ENCODE results near the gene OLFM4. TPM values are rescaled to one million over a fixed set of nuclear protein-coding genes. Genes with fewer than 3 reads are reported as not detected.

OLFM4 gene
- polyA plus RNA-seq, 2 of the 4 experiments (the other 2 are of a cell fraction): not detected

DNA sequence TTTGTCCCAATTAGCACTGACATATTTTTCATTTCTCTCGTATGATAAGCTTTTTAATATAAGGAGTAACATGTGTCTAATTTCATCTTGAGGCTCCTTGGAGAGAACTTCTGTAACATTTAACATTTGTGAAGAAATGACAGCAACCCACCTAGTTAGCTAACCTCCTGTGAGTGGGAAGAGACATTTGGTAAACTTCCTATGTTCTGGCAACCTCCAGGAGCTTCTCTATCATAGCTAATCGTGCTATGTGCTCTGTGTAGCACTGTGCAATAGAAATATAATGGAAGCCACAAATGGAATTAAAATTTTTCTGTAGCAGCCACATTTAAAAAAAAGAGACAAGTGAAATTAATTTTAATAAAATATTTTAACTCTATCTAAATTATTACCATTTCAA, 5.4 kb upstream of the OLFM4 start:
- no peaks in the 10 kb centered on the region for H3K9me3 ChIP-seq
- ATAC-seq: no peak
- ChIA-PET POLR2A (no interaction called here), CTCF (no interaction called here)
- H3K4me2 ChIP-seq: no peak overlapping the region
- no peak overlapping the region for H3K27ac ChIP-seq
- TF ChIP-seq, protein P1, sequence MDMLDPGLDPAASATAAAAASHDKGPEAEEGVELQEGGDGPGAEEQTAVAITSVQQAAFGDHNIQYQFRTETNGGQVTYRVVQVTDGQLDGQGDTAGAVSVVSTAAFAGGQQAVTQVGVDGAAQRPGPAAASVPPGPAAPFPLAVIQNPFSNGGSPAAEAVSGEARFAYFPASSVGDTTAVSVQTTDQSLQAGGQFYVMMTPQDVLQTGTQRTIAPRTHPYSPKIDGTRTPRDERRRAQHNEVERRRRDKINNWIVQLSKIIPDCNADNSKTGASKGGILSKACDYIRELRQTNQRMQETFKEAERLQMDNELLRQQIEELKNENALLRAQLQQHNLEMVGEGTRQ (IDR thresholded peaks at IDR 0.05): no peak
- TF ChIP-seq EP300 (IDR thresholded peaks at IDR 0.05) (no peak), RNF2 (IDR thresholded peaks at IDR 0.05; ENCODE audit: borderline replicate concordance, low read depth) (no peak), GATA3 (IDR thresholded peaks at IDR 0.05; ENCODE audit: borderline replicate concordance) (no peak), FOXS1 (CRISPR knock-in tag; IDR thresholded peaks at IDR 0.05) (no peak), JUNB (IDR thresholded peaks at IDR 0.05) (no peak), ZNF302 (CRISPR knock-in tag; IDR thresholded peaks at IDR 0.05) (no peak), CHD2 (IDR thresholded peaks at IDR 0.05; ENCODE audit: low read length, partially characterized antibody) (no peak), ZC3H11A (IDR thresholded peaks at IDR 0.05) (no peak), SREBF2 (IDR thresholded peaks at IDR 0.05) (no peak), BCL3 (IDR thresholded peaks at IDR 0.05) (no peak), HOXA7 (CRISPR knock-in tag; IDR thresholded peaks at IDR 0.05) (no peak)
- TF ChIP-seq, protein P2, sequence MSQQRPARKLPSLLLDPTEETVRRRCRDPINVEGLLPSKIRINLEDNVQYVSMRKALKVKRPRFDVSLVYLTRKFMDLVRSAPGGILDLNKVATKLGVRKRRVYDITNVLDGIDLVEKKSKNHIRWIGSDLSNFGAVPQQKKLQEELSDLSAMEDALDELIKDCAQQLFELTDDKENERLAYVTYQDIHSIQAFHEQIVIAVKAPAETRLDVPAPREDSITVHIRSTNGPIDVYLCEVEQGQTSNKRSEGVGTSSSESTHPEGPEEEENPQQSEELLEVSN (IDR thresholded peaks at IDR 0.05; ENCODE audit: borderline replicate concordance, low read depth): no peak
- WGBS (ENCODE audit: missing lambda C conversion rate): 4% methylated on average over 2 of the region's 2 CpGs
- H3K4me1 ChIP-seq: no peaks in the 10 kb centered on the region
- FAIRE-seq: no peak
- no peak for DNase-seq (ENCODE audit: low read depth in 1 of 2, low spot score in 1 of 2)
- no peak overlapping the region for H3K4me3 ChIP-seq

DNA sequence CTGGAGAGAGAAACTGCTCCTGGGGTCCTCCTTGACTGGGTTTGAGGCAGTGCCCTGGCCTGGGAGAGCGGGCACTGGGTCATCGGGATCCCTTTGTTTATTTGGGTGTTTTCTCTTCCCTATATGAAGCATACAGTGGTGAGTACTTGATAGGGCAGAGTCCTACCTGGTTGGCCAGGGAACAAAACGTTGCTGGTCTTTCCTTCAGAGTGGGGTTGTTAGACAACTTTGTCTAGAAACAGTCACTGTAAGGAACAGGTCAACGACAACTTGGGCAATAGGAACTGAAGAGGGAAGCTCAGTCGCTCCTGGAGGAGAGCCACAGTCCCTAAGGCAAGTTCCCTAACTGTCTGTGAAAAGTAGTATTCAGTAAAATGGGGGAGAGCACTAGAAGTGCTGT, 550 bp upstream of the OLFM4 start:
- no peak overlapping the region for H3K4me2 ChIP-seq
- ATAC-seq (no peak), DNase-seq (ENCODE audit: low read depth in 1 of 2, low spot score in 1 of 2) (no peak), FAIRE-seq (no peak)
- H3K9me3 ChIP-seq: no peaks in the 10 kb centered on the region
- H3K4me3 ChIP-seq: no peak overlapping the region
- 36% methylated on average over 5 of the region's 5 CpGs for WGBS (ENCODE audit: missing lambda C conversion rate)
- ChIA-PET POLR2A (no interaction called here), CTCF (no interaction called here)
- no peaks in the 10 kb centered on the region for H3K4me1 ChIP-seq
- no peak overlapping the region for H3K27ac ChIP-seq
- TF ChIP-seq TFCP2L1 (CRISPR knock-in tag; IDR thresholded peaks at IDR 0.05): no peak
- no peak for TF ChIP-seq POLR2A (IDR thresholded peaks at IDR 0.05; ENCODE audit: low read length)
- no peak for TF ChIP-seq MAFK (IDR thresholded peaks at IDR 0.05; ENCODE audit: partially characterized antibody)
- TF ChIP-seq HEYL (CRISPR knock-in tag; IDR thresholded peaks at IDR 0.05): no peak
- TF ChIP-seq, protein P3, sequence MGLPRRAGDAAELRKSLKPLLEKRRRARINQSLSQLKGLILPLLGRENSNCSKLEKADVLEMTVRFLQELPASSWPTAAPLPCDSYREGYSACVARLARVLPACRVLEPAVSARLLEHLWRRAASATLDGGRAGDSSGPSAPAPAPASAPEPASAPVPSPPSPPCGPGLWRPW (IDR thresholded peaks at IDR 0.05): no peak
- TF ChIP-seq KDM1A (IDR thresholded peaks at IDR 0.05; ENCODE audit: low read depth): no peak
- TF ChIP-seq, protein P4, sequence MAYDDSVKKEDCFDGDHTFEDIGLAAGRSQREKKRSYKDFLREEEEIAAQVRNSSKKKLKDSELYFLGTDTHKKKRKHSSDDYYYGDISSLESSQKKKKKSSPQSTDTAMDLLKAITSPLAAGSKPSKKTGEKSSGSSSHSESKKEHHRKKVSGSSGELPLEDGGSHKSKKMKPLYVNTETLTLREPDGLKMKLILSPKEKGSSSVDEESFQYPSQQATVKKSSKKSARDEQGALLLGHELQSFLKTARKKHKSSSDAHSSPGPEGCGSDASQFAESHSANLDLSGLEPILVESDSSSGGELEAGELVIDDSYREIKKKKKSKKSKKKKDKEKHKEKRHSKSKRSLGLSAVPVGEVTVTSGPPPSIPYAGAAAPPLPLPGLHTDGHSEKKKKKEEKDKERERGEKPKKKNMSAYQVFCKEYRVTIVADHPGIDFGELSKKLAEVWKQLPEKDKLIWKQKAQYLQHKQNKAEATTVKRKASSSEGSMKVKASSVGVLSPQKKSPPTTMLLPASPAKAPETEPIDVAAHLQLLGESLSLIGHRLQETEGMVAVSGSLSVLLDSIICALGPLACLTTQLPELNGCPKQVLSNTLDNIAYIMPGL (CRISPR knock-in tag; IDR thresholded peaks at IDR 0.05; ENCODE audit: borderline replicate concordance): no peak
- TF ChIP-seq CBX8 (IDR thresholded peaks at IDR 0.05): no peak
- no peak for TF ChIP-seq EP300 (IDR thresholded peaks at IDR 0.05)

- ChIA-PET CTCF (no interaction called here), POLR2A (no interaction called here)
- Histone ChIP-seq H3K9me3 (no peaks in the 10 kb centered on the region), H3K4me3 (no peak overlapping the region), H3K4me2 (no peak overlapping the region), H3K4me1 (no peaks in the 10 kb centered on the region), H3K27ac (no peak overlapping the region)
- 93% methylated on average over 1 of the region's 1 CpG for WGBS (ENCODE audit: missing lambda C conversion rate)
- no peak for ATAC-seq
- TF ChIP-seq FOSB (CRISPR knock-in tag; IDR thresholded peaks at IDR 0.05) (no peak), CBX2 (IDR thresholded peaks at IDR 0.05; ENCODE audit: borderline replicate concordance, low read depth) (no peak), HEYL (CRISPR knock-in tag; IDR thresholded peaks at IDR 0.05) (no peak), CHD4 (IDR thresholded peaks at IDR 0.05; ENCODE audit: borderline replicate concordance) (no peak), RCOR1 (IDR thresholded peaks at IDR 0.05; ENCODE audit: low read depth, low read length) (no peak), ZNF302 (CRISPR knock-in tag; IDR thresholded peaks at IDR 0.05) (no peak), ELK1 (IDR thresholded peaks at IDR 0.05; ENCODE audit: low read depth, low read length) (no peak), EP300 (IDR thresholded peaks at IDR 0.05) (no peak), CBX8 (IDR thresholded peaks at IDR 0.05) (no peak), EHF (CRISPR knock-in tag; IDR thresholded peaks at IDR 0.05) (no peak), SMC3 (IDR thresholded peaks at IDR 0.05) (no peak), HOXB13 (CRISPR knock-in tag; IDR thresholded peaks at IDR 0.05; ENCODE audit: low read depth) (no peak)
- TF ChIP-seq, protein P5, sequence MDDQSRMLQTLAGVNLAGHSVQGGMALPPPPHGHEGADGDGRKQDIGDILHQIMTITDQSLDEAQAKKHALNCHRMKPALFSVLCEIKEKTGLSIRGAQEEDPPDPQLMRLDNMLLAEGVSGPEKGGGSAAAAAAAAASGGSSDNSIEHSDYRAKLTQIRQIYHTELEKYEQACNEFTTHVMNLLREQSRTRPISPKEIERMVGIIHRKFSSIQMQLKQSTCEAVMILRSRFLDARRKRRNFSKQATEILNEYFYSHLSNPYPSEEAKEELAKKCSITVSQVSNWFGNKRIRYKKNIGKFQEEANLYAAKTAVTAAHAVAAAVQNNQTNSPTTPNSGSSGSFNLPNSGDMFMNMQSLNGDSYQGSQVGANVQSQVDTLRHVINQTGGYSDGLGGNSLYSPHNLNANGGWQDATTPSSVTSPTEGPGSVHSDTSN (IDR thresholded peaks at IDR 0.05): no peak
- DNase-seq (ENCODE audit: low read depth in 1 of 2, low spot score in 1 of 2): no peak
- no peak for FAIRE-seq
Measured at GRCh38 chr13:53032849-53033248, 4.2 kb downstream of the OLFM4 start.
